ENCODE data around the gene GLP2R.

Gene GLP2R

DNA sequence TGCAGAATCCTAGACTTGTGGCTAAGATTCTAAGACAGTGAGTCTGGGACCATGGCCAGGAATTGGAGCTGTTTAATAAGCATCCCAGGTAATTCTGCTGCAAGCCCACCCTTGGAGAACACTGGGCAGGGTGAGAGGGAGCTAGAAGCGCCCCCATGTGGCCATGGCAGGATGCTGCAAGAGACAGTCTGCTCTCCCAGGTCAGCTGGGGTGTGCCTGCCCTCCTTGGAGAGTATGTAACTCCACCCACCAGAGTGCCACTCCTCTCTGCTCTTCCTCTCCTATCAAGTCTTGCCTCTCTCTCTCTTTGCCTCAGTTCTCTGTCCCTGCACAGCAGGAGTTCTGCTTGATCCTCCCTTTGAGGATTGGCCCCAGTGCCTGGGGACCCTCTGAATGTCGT is 64.4 kb downstream of the GLP2R start:
- no peak for TF ChIP-seq SIN3A (IDR thresholded peaks at IDR 0.05; ENCODE audit: borderline replicate concordance, insufficient read depth, low read length)
- no peak for TF ChIP-seq TAF1 (IDR thresholded peaks at IDR 0.05; ENCODE audit: borderline replicate concordance, insufficient read depth, low read length)
- no peak for TF ChIP-seq FOXP2 (optimal IDR thresholded peaks at IDR 0.05; ENCODE audit: borderline replicate concordance, extremely low read depth, extremely low read length, insufficient read depth)
- no peak for TF ChIP-seq POLR2AphosphoS5 (IDR thresholded peaks at IDR 0.05; ENCODE audit: low read depth, low read length)
- TF ChIP-seq, protein P1, sequence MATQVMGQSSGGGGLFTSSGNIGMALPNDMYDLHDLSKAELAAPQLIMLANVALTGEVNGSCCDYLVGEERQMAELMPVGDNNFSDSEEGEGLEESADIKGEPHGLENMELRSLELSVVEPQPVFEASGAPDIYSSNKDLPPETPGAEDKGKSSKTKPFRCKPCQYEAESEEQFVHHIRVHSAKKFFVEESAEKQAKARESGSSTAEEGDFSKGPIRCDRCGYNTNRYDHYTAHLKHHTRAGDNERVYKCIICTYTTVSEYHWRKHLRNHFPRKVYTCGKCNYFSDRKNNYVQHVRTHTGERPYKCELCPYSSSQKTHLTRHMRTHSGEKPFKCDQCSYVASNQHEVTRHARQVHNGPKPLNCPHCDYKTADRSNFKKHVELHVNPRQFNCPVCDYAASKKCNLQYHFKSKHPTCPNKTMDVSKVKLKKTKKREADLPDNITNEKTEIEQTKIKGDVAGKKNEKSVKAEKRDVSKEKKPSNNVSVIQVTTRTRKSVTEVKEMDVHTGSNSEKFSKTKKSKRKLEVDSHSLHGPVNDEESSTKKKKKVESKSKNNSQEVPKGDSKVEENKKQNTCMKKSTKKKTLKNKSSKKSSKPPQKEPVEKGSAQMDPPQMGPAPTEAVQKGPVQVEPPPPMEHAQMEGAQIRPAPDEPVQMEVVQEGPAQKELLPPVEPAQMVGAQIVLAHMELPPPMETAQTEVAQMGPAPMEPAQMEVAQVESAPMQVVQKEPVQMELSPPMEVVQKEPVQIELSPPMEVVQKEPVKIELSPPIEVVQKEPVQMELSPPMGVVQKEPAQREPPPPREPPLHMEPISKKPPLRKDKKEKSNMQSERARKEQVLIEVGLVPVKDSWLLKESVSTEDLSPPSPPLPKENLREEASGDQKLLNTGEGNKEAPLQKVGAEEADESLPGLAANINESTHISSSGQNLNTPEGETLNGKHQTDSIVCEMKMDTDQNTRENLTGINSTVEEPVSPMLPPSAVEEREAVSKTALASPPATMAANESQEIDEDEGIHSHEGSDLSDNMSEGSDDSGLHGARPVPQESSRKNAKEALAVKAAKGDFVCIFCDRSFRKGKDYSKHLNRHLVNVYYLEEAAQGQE (IDR thresholded peaks at IDR 0.05; ENCODE audit: insufficient read depth in 1 of 2, low read depth in 2 of 2, low read length in 2 of 2) = no peak

DNA sequence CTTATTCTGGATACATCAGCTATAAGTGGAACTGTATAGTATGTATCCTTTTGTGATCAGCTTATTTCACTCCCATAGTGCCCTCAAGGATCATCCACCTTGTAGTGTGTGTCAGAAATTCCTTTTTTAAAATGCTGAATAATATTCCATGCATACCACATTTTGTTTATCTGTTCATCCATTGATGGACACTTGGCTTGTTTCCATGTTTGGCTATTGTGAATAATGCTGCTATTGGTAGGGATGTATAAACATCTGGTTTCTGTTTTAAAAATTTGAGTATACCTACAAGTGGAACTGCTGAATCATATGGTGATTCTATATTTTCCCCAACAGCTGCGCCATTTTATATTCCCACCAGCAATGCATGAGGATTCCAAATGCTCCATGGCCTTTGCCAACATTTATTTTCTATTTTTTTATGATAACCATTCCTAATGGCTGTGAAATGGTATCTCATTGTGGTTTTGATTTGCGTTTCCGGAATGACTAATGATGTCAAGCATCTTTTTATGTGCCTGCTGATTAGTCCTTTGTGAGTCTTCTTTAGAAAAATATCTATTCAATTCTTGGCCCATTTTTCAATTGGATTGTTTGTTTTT is 67.8 kb downstream of the GLP2R start:
- TF ChIP-seq POLR2AphosphoS5 (IDR thresholded peaks at IDR 0.05; ENCODE audit: low read depth, low read length) (no peak), SIN3A (IDR thresholded peaks at IDR 0.05; ENCODE audit: borderline replicate concordance, insufficient read depth, low read length) (no peak), FOXP2 (optimal IDR thresholded peaks at IDR 0.05; ENCODE audit: borderline replicate concordance, extremely low read depth, extremely low read length, insufficient read depth) (no peak), TAF1 (IDR thresholded peaks at IDR 0.05; ENCODE audit: borderline replicate concordance, insufficient read depth, low read length) (no peak)
- TF ChIP-seq, protein P1 (IDR thresholded peaks at IDR 0.05; ENCODE audit: insufficient read depth in 1 of 2, low read depth in 2 of 2, low read length in 2 of 2) = no peak

GRCh38 chr17:9894231-9894630 is 68.5 kb downstream of the GLP2R start:
- no peak for TF ChIP-seq SIN3A (IDR thresholded peaks at IDR 0.05; ENCODE audit: borderline replicate concordance, insufficient read depth, low read length)
- TF ChIP-seq, protein P1 (IDR thresholded peaks at IDR 0.05; ENCODE audit: insufficient read depth in 1 of 2, low read depth in 2 of 2, low read length in 2 of 2) = no peak
- TF ChIP-seq FOXP2 (optimal IDR thresholded peaks at IDR 0.05; ENCODE audit: borderline replicate concordance, extremely low read depth, extremely low read length, insufficient read depth) = no peak
- TF ChIP-seq POLR2AphosphoS5 (IDR thresholded peaks at IDR 0.05; ENCODE audit: low read depth, low read length) = no peak
- TF ChIP-seq TAF1 (IDR thresholded peaks at IDR 0.05; ENCODE audit: borderline replicate concordance, insufficient read depth, low read length) = no peak

- TF ChIP-seq TAF1 (IDR thresholded peaks at IDR 0.05; ENCODE audit: borderline replicate concordance, insufficient read depth, low read length) (no peak), SIN3A (IDR thresholded peaks at IDR 0.05; ENCODE audit: borderline replicate concordance, insufficient read depth, low read length) (no peak), FOXP2 (optimal IDR thresholded peaks at IDR 0.05; ENCODE audit: borderline replicate concordance, extremely low read depth, extremely low read length, insufficient read depth) (no peak), POLR2AphosphoS5 (IDR thresholded peaks at IDR 0.05; ENCODE audit: low read depth, low read length) (no peak)
- TF ChIP-seq, protein P1 (IDR thresholded peaks at IDR 0.05; ENCODE audit: insufficient read depth in 1 of 2, low read depth in 2 of 2, low read length in 2 of 2) = no peak
Measured at GRCh38 chr17:9895923-9896322, 70.2 kb downstream of the GLP2R start.

All from PFSK-1 (cell line).